ENCODE data around the gene CNEP1R1. TPM values are rescaled to one million over a fixed set of nuclear protein-coding genes. Genes with fewer than 3 reads are reported as not detected.

The CNEP1R1 gene
- total and polyA plus RNA-seq, 2 donors (not counting 1 experiment from before 2014, with no cell fraction given) = 18.6 to 32.9 TPM

DNA sequence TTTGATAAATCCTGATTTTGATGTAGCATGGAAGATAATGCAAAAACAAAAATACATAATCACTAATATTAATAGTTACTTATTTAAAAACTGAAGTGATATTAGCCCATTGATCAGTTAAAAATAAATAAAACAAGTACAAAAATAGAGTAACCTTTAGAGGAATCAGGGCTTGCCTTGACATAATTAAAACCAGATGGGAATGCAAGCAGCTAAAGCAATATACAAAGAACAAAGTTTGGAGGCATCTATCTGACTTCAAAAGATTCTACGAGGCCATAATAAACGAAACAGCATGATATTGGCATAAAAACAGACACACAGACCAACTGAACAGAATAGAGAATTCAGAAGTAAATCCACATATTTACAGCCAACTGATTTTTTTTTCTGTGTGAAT, 25.8 kb downstream of the CNEP1R1 start:
- 100% methylated on average over 1 of the region's 2 CpGs for WGBS (ENCODE audit: insufficient coverage)
- no peak overlapping the region for H3K9ac ChIP-seq (ENCODE audit: low read length)
- ChIA-PET POLR2A (no interaction called here), CTCF (no interaction called here)
- Mint-ChIP-seq H3K27ac (no peak overlapping the region), H3K27me3 (peaks cover 12% of the 10 kb centered on the region), H3K9me3 (ENCODE audit: insufficient read depth) (peaks cover 11% of the 10 kb centered on the region), H3K4me1 (no peaks in the 10 kb centered on the region), H3K4me3 (no peak overlapping the region)
- TF ChIP-seq, protein P1, sequence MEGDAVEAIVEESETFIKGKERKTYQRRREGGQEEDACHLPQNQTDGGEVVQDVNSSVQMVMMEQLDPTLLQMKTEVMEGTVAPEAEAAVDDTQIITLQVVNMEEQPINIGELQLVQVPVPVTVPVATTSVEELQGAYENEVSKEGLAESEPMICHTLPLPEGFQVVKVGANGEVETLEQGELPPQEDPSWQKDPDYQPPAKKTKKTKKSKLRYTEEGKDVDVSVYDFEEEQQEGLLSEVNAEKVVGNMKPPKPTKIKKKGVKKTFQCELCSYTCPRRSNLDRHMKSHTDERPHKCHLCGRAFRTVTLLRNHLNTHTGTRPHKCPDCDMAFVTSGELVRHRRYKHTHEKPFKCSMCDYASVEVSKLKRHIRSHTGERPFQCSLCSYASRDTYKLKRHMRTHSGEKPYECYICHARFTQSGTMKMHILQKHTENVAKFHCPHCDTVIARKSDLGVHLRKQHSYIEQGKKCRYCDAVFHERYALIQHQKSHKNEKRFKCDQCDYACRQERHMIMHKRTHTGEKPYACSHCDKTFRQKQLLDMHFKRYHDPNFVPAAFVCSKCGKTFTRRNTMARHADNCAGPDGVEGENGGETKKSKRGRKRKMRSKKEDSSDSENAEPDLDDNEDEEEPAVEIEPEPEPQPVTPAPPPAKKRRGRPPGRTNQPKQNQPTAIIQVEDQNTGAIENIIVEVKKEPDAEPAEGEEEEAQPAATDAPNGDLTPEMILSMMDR (IDR thresholded peaks at IDR 0.05) = no peak
- no peak for TF ChIP-seq EZH2 (IDR thresholded peaks at IDR 0.05; ENCODE audit: borderline replicate concordance, insufficient read depth, low read depth, low read length, poor library complexity, severe bottlenecking)
- peaks cover 0 to 3% (median 0%) of the 10 kb centered on the region in 4 experiments for H3K27me3 ChIP-seq (replicated peaks in 1 of 4; ENCODE audit: control extremely low read depth in 1 of 4, control insufficient read depth in 3 of 4, insufficient read depth in 4 of 4, low read length in 3 of 4)
- DNase-seq = no peak
- intact Hi-C loops (cut with micrococcal nuclease) = no loop called here
- no peaks in the 10 kb centered on the region for H3K36me3 ChIP-seq (replicated peaks in 1 of 2; ENCODE audit: control extremely low read depth in 1 of 2, control insufficient read depth in 1 of 2, extremely low read depth in 1 of 2, insufficient read depth in 2 of 2, low read length in 1 of 2)
- H3K4me1 ChIP-seq (ENCODE audit: control insufficient read depth in 2 of 2, insufficient read depth in 2 of 2, low read length in 2 of 2) = no peaks in the 10 kb centered on the region
- no peak overlapping the region for H3K4me2 ChIP-seq (replicated peaks; ENCODE audit: low read depth, low read length, poor library complexity, severe bottlenecking)
- no peaks in the 10 kb centered on the region for H3K79me2 ChIP-seq (ENCODE audit: control insufficient read depth, insufficient read depth, low read length)
- H4K20me1 ChIP-seq (ENCODE audit: control insufficient read depth, insufficient read depth, low read length, poor library complexity, severe bottlenecking) = no peaks in the 10 kb centered on the region
- H3K27ac ChIP-seq (ENCODE audit: low read length in 2 of 2) = no peak overlapping the region
- no peak overlapping the region for H3K4me3 ChIP-seq (ENCODE audit: control extremely low read depth in 1 of 5, extremely low read depth in 1 of 5, insufficient read depth in 1 of 5, low read depth in 2 of 5, low read length in 4 of 5)
- ATAC-seq (ENCODE audit: low read depth) = no peak
- peaks cover 1 to 4% (median 2%) of the 10 kb centered on the region in 3 donors for H3K9me3 ChIP-seq (ENCODE audit: control extremely low read depth in 1 of 3, control insufficient read depth in 2 of 3, insufficient read depth in 1 of 3, low read length in 2 of 3)
- H2AFZ ChIP-seq (ENCODE audit: insufficient read depth, low read depth, low read length, poor library complexity, severe bottlenecking) = no peak overlapping the region

DNA sequence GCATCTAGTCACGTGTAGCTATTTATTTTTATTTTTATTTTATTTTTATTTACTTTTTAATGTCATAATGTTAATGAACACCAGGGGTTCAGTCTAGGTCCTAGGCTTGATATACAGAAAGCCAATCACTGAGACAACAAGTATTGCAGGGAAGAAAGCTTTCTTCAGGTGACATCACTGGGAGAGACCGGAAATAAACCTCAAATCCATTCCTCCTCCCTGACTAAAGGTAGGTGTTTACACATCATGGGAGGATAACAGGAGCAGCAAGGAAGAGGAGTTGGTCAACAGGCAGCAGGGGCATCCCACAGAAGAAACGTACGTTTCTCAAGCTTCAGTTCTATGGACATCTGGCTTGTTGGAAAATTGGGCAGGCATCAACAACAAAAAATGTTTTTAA, 31.2 kb downstream of the CNEP1R1 start:
- Mint-ChIP-seq H3K27me3 (peaks cover 9% of the 10 kb centered on the region), H3K9me3 (ENCODE audit: insufficient read depth) (peaks cover 15% of the 10 kb centered on the region), H3K27ac (no peak overlapping the region), H3K4me3 (no peak overlapping the region), H3K4me1 (no peaks in the 10 kb centered on the region)
- 80% methylated on average over 1 of the region's 4 CpGs for WGBS (ENCODE audit: insufficient coverage)
- no peak for TF ChIP-seq EZH2 (IDR thresholded peaks at IDR 0.05; ENCODE audit: borderline replicate concordance, insufficient read depth, low read depth, low read length, poor library complexity, severe bottlenecking)
- TF ChIP-seq, protein P1 (IDR thresholded peaks at IDR 0.05) = no peak
- Histone ChIP-seq H3K27ac (ENCODE audit: low read length in 2 of 2) (no peak overlapping the region), H3K4me3 (ENCODE audit: control extremely low read depth in 1 of 5, extremely low read depth in 1 of 5, insufficient read depth in 1 of 5, low read depth in 2 of 5, low read length in 4 of 5) (no peak overlapping the region), H3K4me2 (replicated peaks; ENCODE audit: low read depth, low read length, poor library complexity, severe bottlenecking) (no peak overlapping the region), H3K9me3 (ENCODE audit: control extremely low read depth in 1 of 3, control insufficient read depth in 2 of 3, insufficient read depth in 1 of 3, low read length in 2 of 3) (peaks cover 3 to 14% (median 12%) of the 10 kb centered on the region in 3 donors), H3K4me1 (ENCODE audit: control insufficient read depth in 2 of 2, insufficient read depth in 2 of 2, low read length in 2 of 2) (no peaks in the 10 kb centered on the region), H3K9ac (ENCODE audit: low read length) (no peak overlapping the region), H3K27me3 (replicated peaks in 1 of 4; ENCODE audit: control extremely low read depth in 1 of 4, control insufficient read depth in 3 of 4, insufficient read depth in 4 of 4, low read length in 3 of 4) (peaks cover 0 to 4% (median 0%) of the 10 kb centered on the region in 4 experiments), H2AFZ (ENCODE audit: insufficient read depth, low read depth, low read length, poor library complexity, severe bottlenecking) (no peak overlapping the region), H3K36me3 (replicated peaks in 1 of 2; ENCODE audit: control extremely low read depth in 1 of 2, control insufficient read depth in 1 of 2, extremely low read depth in 1 of 2, insufficient read depth in 2 of 2, low read length in 1 of 2) (no peaks in the 10 kb centered on the region), H3K79me2 (ENCODE audit: control insufficient read depth, insufficient read depth, low read length) (no peaks in the 10 kb centered on the region), H4K20me1 (ENCODE audit: control insufficient read depth, insufficient read depth, low read length, poor library complexity, severe bottlenecking) (no peaks in the 10 kb centered on the region)
- DNase-seq (no peak), ATAC-seq (ENCODE audit: low read depth) (no peak)
- intact Hi-C loops (cut with micrococcal nuclease) = no loop called here
- POLR2A ChIA-PET = no interaction called here
- CTCF ChIA-PET = interaction anchor here (2.1 kb wide), 1 partner anchor 12 kb away, joined by 6 read pairs; no protein-coding TSS in a partner anchor
